NCI-H2107 (cell line): Measurements from ENCODE around the gene OSER1.

Source experiments
- DNase-seq: peaks from one replicate; lab custom pipeline; 2025; lab: John Stamatoyannopoulos, UW

Gene OSER1

DNA sequence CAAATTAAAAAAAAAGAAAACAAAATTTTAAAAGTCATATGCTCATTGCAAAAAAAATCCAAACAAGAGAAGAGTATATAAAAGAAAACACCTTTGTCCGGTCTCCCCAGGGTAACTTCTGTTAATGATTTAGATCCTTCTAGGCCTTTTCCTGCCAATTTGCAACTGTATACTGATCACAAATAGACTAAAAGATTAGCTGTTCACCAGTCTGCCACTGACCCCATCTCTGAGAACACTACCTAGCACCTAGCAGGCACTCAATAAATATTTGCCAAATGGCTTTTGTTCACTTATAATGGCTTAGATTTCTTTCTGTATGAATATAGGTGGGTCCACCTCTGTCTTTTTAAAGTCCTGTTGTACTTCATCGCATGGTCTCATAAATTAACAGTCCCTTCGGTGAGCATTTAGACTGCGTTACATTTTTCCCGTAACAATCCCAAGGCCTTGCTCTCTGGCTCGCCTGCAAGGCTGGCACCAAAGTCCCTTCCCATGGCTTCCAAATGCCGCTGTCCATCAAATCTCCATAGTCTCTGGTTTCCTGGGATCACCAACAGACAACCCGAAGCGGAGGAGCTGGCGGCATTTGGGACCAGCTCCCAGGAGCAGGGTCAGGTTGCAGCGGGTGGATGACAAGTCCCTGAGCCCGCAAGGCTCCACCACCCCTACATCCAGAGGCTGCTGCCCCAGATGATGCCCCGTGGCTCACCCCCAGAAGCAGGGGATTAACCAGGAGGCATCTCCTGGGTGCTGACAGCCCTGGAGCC lies 35.4 kb downstream of the OSER1 start:
- DNase-seq = no peak

- no peak for DNase-seq
Observed at GRCh38 chr20:44173846-44174245, 36.7 kb downstream of the OSER1 start.

DNA sequence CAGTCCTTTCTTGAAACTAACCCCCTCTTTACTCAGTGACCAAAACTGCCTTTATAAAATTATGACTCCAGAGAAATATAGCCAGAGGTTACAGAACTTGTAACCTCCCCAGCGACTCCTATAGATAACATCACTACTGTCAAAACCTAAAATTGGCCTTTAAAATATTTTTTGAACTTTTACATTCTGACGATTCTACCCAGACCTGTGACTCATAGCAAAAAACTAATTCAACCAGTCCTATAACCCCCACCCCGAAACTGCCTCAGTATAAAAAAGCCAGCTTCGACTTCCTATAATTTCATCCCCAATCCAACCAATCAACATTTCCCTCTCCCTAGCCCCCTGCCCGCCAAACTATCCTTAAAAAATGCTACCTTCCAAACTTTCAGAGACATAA lies 37.5 kb downstream of the OSER1 start:
- DNase-seq = no peak

- DNase-seq = no peak
Observed at GRCh38 chr20:44172572-44172950, 38.0 kb downstream of the OSER1 start.

DNA sequence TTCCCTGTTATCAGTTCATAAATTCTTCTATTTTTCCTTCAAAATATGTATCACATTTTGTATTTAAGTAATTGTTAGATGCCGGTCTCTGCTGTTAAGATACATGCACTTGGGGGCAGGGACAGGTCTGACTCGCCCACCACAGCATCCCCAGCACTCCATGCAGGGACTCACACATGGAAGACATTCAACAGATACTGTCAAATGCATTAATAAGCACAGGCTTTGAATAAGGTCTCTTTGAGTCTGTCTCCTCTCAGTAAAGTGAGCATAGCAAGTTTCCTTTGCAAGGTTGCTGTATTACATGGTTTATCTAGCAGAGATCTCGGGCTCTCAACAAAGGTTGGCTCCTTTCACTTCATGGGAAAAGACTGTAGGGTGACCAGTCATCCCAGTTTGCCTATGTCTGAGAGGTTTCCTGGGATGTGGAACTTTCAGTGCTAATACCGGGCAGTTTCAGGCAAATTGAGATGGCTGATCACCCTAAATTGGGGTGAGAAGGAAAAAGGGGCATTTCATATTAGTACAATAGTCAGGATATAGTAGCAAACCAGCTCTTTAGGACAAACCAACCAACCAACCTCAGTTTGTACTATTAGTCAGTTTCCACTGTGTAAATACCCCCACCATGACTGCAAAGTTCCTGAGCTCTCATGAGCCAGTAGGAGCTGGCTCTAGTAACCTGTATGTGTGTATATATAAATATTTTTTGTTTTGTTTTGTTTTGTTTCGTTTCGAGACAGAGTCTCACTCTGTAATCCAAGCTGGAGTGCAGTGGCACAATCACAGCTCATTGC lies 38.6 kb downstream of the OSER1 start:
- no peak for DNase-seq

DNA sequence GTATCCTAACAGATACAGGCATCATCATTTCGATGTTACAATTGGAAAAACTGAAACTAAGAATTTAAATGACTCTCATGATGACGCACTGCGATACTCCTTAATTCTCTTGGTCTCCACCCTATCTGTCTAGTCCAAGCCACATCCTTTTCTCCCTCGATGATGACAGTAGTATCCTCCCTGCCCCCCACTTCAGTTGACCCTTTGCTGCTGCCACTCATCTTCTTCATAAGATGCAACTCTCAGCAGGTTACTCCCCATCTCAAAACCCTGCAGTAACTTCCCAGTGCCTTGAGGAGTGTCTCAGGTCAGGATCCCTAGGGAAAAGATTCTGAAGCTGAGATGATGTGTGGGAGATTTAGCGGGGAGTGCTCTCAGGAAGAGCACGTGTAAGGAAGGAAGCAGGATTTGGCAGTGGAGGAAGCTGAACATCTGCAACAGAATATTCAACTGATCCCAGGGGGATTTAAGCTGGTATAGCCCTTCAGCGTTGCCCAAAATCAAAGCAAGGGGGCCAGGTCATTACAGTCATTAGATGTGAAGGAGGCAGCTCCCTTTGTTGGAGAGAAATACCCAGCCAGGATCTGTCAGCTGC lies 39.7 kb downstream of the OSER1 start:
- no peak for DNase-seq

GRCh38 chr20:44167736-44168135 lies 42.8 kb downstream of the OSER1 start:
- DNase-seq = no peak

DNA sequence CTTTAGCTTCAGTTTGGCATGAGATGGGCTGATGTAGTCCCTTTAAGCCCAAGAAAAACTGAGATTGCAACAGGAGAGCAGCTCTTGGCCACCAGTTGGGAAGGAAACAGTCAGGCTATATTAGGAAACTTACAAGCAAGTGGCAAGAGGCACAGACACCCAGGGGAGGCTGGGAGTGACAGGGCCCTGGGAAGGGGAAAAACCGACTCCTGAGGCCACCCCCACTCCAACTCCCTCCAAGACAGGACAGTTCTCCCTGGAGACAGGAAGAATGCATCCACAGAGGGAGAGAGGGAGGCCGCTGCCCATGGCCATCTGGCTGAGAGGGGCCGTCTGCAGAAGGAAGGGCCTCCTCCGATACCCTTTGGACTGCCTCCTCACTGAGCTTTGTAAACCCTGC lies 44.1 kb downstream of the OSER1 start:
- no peak for DNase-seq

- no peak for DNase-seq
Observed at GRCh38 chr20:44166008-44166407, 44.6 kb downstream of the OSER1 start.

DNA sequence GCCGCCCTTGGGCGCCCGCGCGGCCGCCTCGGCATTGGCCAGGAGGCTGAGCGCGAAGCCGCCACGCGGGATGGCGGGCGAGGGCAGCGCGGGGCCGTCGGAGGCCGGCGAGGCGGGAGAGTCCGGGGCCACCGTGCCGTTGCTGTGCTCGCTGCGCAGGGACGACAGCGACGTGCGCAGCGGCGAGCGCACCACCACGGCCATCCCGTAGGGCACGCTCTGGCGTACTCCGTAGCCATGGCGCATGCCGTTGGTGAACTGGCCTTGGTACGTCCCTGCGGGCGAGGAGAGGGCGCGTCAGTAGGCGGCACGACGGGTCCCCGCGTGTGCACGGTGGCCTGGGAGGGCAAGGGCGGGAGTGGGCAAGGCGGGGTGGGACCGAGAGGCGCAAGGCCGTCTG lies 50.4 kb downstream of the OSER1 start:
- DNase-seq = no peak

GRCh38 chr20:44159711-44160110 lies 50.9 kb downstream of the OSER1 start:
- no peak for DNase-seq

DNA sequence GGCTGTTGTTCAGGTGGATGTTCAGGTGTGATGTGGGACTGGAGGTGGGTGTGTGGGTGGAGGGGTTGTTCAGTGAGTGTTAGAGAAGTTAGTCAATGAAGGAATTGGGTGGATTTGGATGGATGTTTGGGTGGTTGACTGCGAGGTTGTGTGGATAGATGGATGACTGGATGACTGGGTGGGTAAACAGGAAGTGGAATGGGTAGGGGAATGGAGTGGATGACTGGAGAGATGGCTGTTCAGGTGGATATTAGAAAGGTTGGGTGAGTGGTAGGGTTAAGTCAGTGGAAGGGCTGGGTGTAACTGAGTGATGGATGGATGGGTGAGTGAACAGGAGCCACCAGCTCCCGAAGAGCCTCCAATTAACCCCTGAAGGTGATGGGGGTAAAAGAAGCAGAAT lies 51.4 kb downstream of the OSER1 start:
- DNase-seq = no peak

GRCh38 chr20:44157061-44157460 lies 53.5 kb downstream of the OSER1 start:
- DNase-seq = no peak

GRCh38 chr20:44154521-44155001 lies 56.0 kb downstream of the OSER1 start:
- DNase-seq = no peak

GRCh38 chr20:44153636-44154043 lies 56.9 kb downstream of the OSER1 start:
- no peak for DNase-seq

DNA sequence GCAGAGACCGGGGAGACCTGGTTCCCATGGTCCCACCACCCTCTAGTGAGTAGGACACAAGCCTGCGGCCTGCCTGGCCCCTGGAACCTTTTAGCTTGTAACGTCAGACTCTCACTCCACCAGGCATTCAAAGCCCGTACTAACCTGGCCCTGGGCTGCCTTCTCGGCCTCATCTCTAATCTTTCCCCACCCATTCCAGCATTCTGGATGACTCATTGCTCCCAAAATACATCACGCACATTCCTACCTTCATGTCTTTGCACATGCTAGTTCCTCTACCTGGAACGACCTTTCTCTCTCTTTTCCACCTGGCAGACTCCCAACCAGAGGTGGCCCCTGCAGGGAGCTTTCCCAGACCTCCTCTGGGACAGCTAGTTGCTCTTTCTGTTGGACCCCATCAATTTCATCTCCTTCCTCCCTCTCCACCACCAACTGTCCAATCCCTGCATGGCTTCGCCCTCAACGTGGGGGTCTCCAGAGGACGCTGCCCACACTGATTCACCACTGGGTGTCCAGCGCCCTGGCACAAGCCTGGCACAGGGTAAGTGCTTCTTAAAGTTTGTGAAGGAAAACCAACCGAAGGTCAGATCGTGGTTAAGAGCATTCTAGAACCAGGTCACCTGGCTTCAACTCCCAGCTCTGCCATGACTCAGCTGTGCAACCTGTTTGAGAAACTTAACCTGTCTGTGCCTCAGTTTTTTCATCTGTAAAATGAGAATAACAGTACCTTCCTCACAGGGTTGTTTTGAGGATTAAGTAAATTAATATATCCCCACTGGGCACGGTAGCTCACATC lies 58.8 kb downstream of the OSER1 start:
- no peak for DNase-seq

- DNase-seq = no peak
Observed at GRCh38 chr20:44146272-44146671, 64.3 kb downstream of the OSER1 start.
